Brain microvascular endothelial cell (primary cell): ENCODE data around the gene CDH24.

Source experiments
- DNase-seq: peaks from one replicate; pipeline ENCODE4 v3.0.0-alpha.2; 2020
- H3K27ac ChIP-seq: fragments of 250-450 bp; sonication (Bioruptor Pico); 2 replicates; pipeline ENCODE4 v1.5.1; 2020; ENCODE audit warnings: mild to moderate bottlenecking, moderate library complexity
- H3K27me3 ChIP-seq: fragments of 250-450 bp; sonication (Bioruptor Pico); replicated peaks from 2 replicates; pipeline ENCODE4 v1.5.1; 2020; ENCODE audit warnings: mild to moderate bottlenecking
- H3K36me3 ChIP-seq: fragments of 250-450 bp; sonication (Bioruptor Pico); replicated peaks from 2 replicates; pipeline ENCODE4 v1.5.1; 2020; ENCODE audit warnings: mild to moderate bottlenecking
- H3K4me3 ChIP-seq: 2 replicates; pipeline ENCODE4 v1.5.1; 2011; ENCODE audit warnings: low read depth, mild to moderate bottlenecking, control low read depth, low read length, moderate library complexity
- CTCF ChIP-seq: IDR thresholded peaks from 2 replicates; pipeline ENCODE4 v1.5.1; 2011; ENCODE audit warnings: low read depth, mild to moderate bottlenecking, moderate library complexity, low read length, control low read depth, inconsistent platforms; ENCODE audit errors: missing control alignments
- in situ Hi-C: cut with HindIII; loops from 2 replicates; pipeline ENCODE4 v1.10.0; 2017; ENCODE audit warnings: low sequenced_read_pairs, low pct_ligation_motif_present

The CDH24 gene

DNA sequence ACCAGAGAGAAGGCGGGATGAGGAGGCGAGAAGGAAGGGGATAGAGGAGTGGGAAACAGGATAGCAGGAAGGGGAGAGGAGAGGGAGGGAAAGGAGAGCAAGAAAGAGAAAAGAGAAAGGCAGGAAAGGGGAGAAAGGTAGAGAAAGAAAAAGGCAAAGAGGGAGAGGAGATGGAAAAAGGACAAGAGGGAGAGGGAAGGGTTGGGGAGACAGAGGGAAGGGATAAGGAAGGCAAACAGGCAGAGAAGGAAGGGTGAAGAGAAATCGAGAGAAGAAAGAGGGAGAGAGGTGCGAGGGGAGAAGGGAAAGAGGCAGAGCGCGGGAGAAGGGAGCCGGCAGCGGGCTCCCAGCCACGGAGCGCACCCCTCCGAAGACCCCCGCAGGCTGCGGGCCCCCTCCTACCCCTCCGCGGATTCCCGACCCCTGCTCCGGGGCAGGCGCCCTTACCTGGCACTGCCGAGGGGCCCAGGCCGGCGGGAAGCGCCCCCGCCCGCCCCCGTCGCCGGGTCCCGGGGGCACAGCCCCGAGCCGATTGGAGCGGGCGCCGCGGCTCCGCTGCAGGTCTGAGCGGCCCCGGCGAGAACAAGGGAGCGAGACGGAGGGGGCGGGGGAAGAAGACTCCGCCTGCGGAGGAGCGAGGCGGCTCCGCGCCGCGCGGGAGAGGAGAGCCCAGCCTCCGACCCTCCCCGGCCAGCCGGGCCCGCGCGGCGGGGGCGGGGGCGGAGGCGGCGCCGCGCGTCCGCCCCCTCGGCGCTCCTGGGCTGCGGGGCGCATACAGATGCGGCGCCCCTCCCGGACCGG lies at the start of gene CDH24:
Gene CDH24, minus strand, starts transcription at position 565 of the 801 bp plus-strand sequence. CDS start 1,787 bp downstream, outside the sequence.
- in situ Hi-C loops, result no loop called here
- DNase-seq, result no peak
- Histone ChIP-seq H3K27ac (no peak within 1 kb of the TSS), H3K27me3 (no peaks in the 10 kb centered on the region), H3K36me3 (peaks cover 31% of the 10 kb centered on the region), H3K4me3 (peak within 1 kb of the TSS; percentile 56)
- TF ChIP-seq CTCF, result no peak

DNA sequence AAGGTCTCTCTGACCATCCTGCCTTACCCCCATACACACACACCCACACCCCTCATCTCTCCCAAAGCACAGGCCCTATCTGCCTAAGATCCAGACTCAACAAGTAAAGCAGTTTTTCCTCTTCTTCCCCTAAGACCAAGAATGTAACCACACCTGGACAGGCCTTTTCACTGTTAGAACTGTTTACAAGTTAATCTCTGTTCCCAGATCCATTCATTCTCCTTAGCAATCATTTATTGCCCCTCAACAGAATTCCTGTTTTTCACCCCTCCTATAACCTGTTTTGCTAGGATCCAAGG lies 49.4 kb upstream of the CDH24 start:
- H3K27me3 ChIP-seq, result peaks cover 4% of the 10 kb centered on the region
- no peak for TF ChIP-seq CTCF
- H3K36me3 ChIP-seq, result no peaks in the 10 kb centered on the region
- in situ Hi-C loops, result no loop called here
- DNase-seq, result no peak
- H3K27ac ChIP-seq, result no peak overlapping the region
- H3K4me3 ChIP-seq, result no peak overlapping the region

DNA sequence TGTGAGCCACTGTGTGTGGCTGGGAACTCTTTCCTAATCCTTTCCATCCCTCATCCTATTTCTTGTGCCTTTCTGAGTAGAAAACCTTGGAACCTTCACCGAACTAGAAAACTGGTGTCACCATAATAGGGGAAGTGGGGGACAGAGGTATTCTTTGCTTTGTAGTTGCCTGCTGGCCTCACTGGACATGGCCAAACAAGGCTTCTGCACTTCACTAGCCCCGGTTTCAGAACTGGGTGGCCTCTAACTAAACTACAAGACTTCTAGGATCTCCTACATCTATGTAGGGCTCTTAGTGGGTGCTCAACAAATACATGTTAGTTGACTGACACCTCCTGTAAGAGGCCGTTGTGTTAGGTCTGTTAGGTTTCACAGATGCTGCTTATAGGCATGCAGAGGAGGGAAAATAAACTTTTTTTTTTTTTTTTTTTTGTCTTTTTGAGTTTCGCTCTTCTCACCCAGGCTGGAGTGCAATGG lies 48.1 kb upstream of the CDH24 start:
- H3K36me3 ChIP-seq, result no peaks in the 10 kb centered on the region
- H3K27ac ChIP-seq, result no peak overlapping the region
- no peaks in the 10 kb centered on the region for H3K27me3 ChIP-seq
- H3K4me3 ChIP-seq, result no peak overlapping the region
- in situ Hi-C loops, result no loop called here
- no peak for DNase-seq
- TF ChIP-seq CTCF, result no peak

GRCh38 chr14:23104591-23105347 lies 47.4 kb upstream of the CDH24 start, which contains the start of gene CIROP:
Gene CIROP (minus strand): TSS chr14:23104989. CDS start chr14:23104920, 69 bp downstream.
- H3K4me3 ChIP-seq, result no peak within 1 kb of the TSS
- no peak within 1 kb of the TSS for H3K27ac ChIP-seq
- no peak for DNase-seq
- no peaks in the 10 kb centered on the region for H3K27me3 ChIP-seq
- in situ Hi-C loops, result no loop called here
- TF ChIP-seq CTCF, result no peak
- H3K36me3 ChIP-seq, result no peaks in the 10 kb centered on the region

- no peak for DNase-seq
- Histone ChIP-seq H3K27me3 (no peaks in the 10 kb centered on the region), H3K27ac (no peak overlapping the region), H3K4me3 (no peak overlapping the region), H3K36me3 (no peaks in the 10 kb centered on the region)
- in situ Hi-C loops, result no loop called here
- TF ChIP-seq CTCF, result no peak
These were observed 46.8 kb upstream of the CDH24 start for GRCh38 chr14:23104070-23104590.
